Activated CD4-positive, alpha-beta T cell treated with anti-CD3 and anti-CD28 coated beads, Interleukin-2, amount 10 ng/mL, durations not matched to agents 7 days and 5 days (primary cell): ENCODE measurements around the gene TMEM154. TPM values are rescaled to one million over a fixed set of nuclear protein-coding genes. Genes with fewer than 3 reads are reported as not detected.

Experiments
- CTCF ChIA-PET: fragments of 350-600 bp; sonication (Branson Sonifier 250); formaldehyde crosslinking; loops from one replicate; lab custom pipeline; 2021; ENCODE audit warnings: antibody characterized with exemption; lab: Charles Lee
- POLR2A ChIA-PET: fragments of 350-600 bp; sonication (Branson Sonifier 250); formaldehyde crosslinking; loops from one replicate; lab custom pipeline; 2021; ENCODE audit warnings: antibody characterized with exemption; lab: Charles Lee
- DNase-seq: peaks from one replicate; pipeline ENCODE4 v3.0.0-alpha.2; 2020
- H3K27ac Mint-ChIP-seq: one replicate; pipeline ENCODE4 v1.8.0; 2021; ENCODE audit warnings: mild to moderate bottlenecking, moderate library complexity, mixed read lengths
- H3K27me3 Mint-ChIP-seq: one replicate; pipeline ENCODE4 v1.8.0; 2021; ENCODE audit warnings: mixed read lengths
- H3K36me3 Mint-ChIP-seq: one replicate; pipeline ENCODE4 v1.8.0; 2021; ENCODE audit warnings: low read depth, mixed read lengths
- H3K4me1 Mint-ChIP-seq: one replicate; pipeline ENCODE4 v1.8.0; 2021; ENCODE audit warnings: mixed read lengths
- H3K4me3 Mint-ChIP-seq: one replicate; pipeline ENCODE4 v1.8.0; 2021; ENCODE audit warnings: mild to moderate bottlenecking, moderate library complexity, mixed read lengths
- H3K9me3 Mint-ChIP-seq: one replicate; pipeline ENCODE4 v1.8.0; 2021; ENCODE audit warnings: mixed read lengths
- total RNA-seq, 2 experiments: library from RNA; stranded (reverse); gene quantifications; one replicate each; pipeline ENCODE4 v1.2.3, GENCODE V29; 2021

TMEM154 gene
- total RNA-seq, 2 experiments from 2014 or later = 28.4 to 38.1 TPM

GRCh38 chr4:152610131-152610530 lies 69.7 kb downstream of the TMEM154 start:
- DNase-seq = no peak
- no peaks in the 10 kb centered on the region for H3K36me3 Mint-ChIP-seq
- peaks cover 5% of the 10 kb centered on the region for H3K27me3 Mint-ChIP-seq
- no peak overlapping the region for H3K4me3 Mint-ChIP-seq
- H3K4me1 Mint-ChIP-seq = no peaks in the 10 kb centered on the region
- CTCF ChIA-PET = interaction anchor here (1.2 kb wide), 1 partner anchor 9 kb away, joined by 4 read pairs; no protein-coding TSS in a partner anchor
- POLR2A ChIA-PET = no interaction called here
- no peaks in the 10 kb centered on the region for H3K9me3 Mint-ChIP-seq
- H3K27ac Mint-ChIP-seq = no peak overlapping the region

- Mint-ChIP-seq H3K27ac (no peak overlapping the region), H3K4me1 (no peaks in the 10 kb centered on the region), H3K27me3 (peaks cover 5% of the 10 kb centered on the region), H3K9me3 (no peaks in the 10 kb centered on the region), H3K4me3 (no peak overlapping the region), H3K36me3 (no peaks in the 10 kb centered on the region)
- POLR2A ChIA-PET = no interaction called here
- DNase-seq = no peak
- CTCF ChIA-PET = interaction anchor here (1.2 kb wide), 1 partner anchor 9 kb away, joined by 4 read pairs; no protein-coding TSS in a partner anchor
These were observed 70.3 kb downstream of the TMEM154 start for GRCh38 chr4:152609481-152609880.

GRCh38 chr4:152607178-152607577 lies 72.6 kb downstream of the TMEM154 start:
- Mint-ChIP-seq H3K4me1 (no peaks in the 10 kb centered on the region), H3K9me3 (no peaks in the 10 kb centered on the region), H3K4me3 (no peak overlapping the region), H3K27ac (no peak overlapping the region), H3K27me3 (peaks cover 5% of the 10 kb centered on the region), H3K36me3 (no peaks in the 10 kb centered on the region)
- CTCF ChIA-PET = interaction anchor here (1.0 to 1.9 kb wide), 4 partner anchors 17 to 69 kb away, joined by 3 to 4 read pairs (median 3); no protein-coding TSS in a partner anchor
- POLR2A ChIA-PET = no interaction called here
- no peak for DNase-seq

DNA sequence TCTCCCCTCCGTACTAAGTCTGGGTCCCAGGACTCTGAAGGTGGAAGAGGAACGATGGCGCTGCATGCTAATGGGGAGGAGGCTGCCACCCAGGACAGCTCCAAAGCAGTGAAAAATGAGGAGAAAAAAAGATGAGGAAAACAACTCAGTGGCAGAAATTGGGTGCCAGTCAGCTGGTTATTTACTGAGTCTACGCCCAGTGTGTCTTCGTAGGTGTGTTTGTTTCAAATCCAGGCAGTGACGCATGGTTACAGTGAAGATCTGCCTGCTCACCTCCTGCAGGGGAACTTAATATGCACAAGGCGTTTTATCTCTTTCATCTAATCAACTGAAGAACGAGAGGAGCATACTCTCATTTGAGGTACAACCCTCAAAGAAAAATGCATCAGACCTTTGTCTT lies 73.0 kb downstream of the TMEM154 start:
- DNase-seq = no peak
- CTCF ChIA-PET = interaction anchor here (1.2 to 1.9 kb wide), 3 partner anchors 17 to 70 kb away, joined by 3 to 4 read pairs (median 3); no protein-coding TSS in a partner anchor
- Mint-ChIP-seq H3K27ac (no peak overlapping the region), H3K36me3 (no peaks in the 10 kb centered on the region), H3K27me3 (peaks cover 5% of the 10 kb centered on the region), H3K4me1 (no peaks in the 10 kb centered on the region), H3K9me3 (no peaks in the 10 kb centered on the region), H3K4me3 (no peak overlapping the region)
- POLR2A ChIA-PET = no interaction called here

DNA sequence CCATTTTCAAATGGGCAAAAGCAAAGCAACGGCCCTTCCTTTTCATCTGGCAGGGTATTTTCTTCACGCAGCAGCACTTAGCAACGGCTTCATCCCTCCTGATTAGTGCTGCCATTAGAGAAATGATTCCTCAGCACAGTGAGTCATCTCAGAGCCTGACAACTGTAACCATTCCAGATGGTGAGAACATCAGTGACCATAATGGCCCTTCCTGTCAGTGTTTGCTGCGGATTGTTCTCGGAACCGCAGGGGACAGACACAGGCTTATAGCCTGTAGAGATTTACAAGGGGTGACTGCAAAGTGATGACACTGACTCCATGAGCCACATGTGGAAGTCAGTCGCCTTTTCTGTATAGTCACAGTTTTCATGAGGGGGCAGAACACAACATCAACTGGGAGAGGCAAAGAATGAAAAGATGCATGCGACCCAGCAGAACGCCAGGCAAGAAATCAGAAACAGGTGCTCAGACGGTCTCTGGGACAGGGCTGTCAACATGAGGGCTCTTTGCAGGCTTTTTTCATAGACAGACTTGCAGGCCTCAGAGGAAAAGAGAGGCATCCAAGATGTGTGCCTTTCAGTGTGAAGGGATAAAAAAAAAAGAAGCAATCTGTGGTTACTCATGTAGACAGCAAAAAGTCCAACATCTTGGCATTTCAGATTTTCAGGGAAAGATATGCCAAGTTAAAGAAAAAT lies 74.0 kb downstream of the TMEM154 start:
- Mint-ChIP-seq H3K4me1 (peaks cover 1% of the 10 kb centered on the region), H3K9me3 (no peaks in the 10 kb centered on the region), H3K27ac (no peak overlapping the region), H3K36me3 (no peaks in the 10 kb centered on the region), H3K4me3 (no peak overlapping the region), H3K27me3 (peaks cover 2% of the 10 kb centered on the region)
- POLR2A ChIA-PET = no interaction called here
- no peak for DNase-seq
- CTCF ChIA-PET = interaction anchor here (1.2 kb wide), 1 partner anchor 18 kb away, joined by 3 read pairs; no protein-coding TSS in a partner anchor

- Mint-ChIP-seq H3K27me3 (peaks cover 2% of the 10 kb centered on the region), H3K36me3 (no peaks in the 10 kb centered on the region), H3K27ac (no peak overlapping the region), H3K4me1 (peaks cover 1% of the 10 kb centered on the region), H3K4me3 (no peak overlapping the region), H3K9me3 (no peaks in the 10 kb centered on the region)
- ChIA-PET POLR2A (no interaction called here), CTCF (no interaction called here)
- no peak for DNase-seq
These were observed 74.8 kb downstream of the TMEM154 start for GRCh38 chr4:152605031-152605430.

DNA sequence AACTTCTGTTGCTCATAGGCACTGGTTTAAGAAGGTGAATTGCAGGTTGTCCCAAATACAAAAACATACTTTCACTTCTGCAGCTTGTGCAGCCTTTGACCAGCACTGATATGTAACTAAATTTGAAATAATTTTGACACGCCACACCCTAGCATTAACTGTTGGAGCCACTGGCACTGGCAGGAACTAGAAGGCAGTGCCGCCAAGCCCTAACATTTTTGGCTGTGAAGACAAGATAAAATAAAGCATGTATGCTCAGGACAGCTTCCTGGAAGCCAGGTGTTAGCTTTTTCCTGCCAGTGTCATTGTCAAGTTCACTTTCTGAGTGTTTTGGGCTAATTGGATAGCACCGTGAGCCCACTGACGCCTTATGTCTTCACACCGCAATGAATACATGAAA lies 78.6 kb downstream of the TMEM154 start:
- no peaks in the 10 kb centered on the region for H3K27me3 Mint-ChIP-seq
- no peak overlapping the region for H3K27ac Mint-ChIP-seq
- CTCF ChIA-PET = no interaction called here
- POLR2A ChIA-PET = no interaction called here
- no peak for DNase-seq
- H3K4me3 Mint-ChIP-seq = no peak overlapping the region
- no peaks in the 10 kb centered on the region for H3K36me3 Mint-ChIP-seq
- H3K9me3 Mint-ChIP-seq = no peaks in the 10 kb centered on the region
- peaks cover 3% of the 10 kb centered on the region for H3K4me1 Mint-ChIP-seq

- no peak overlapping the region for H3K4me3 Mint-ChIP-seq
- no peaks in the 10 kb centered on the region for H3K9me3 Mint-ChIP-seq
- H3K4me1 Mint-ChIP-seq = peaks cover 3% of the 10 kb centered on the region
- H3K27ac Mint-ChIP-seq = no peak overlapping the region
- H3K27me3 Mint-ChIP-seq = no peaks in the 10 kb centered on the region
- CTCF ChIA-PET = no interaction called here
- H3K36me3 Mint-ChIP-seq = no peaks in the 10 kb centered on the region
- no peak for DNase-seq
- POLR2A ChIA-PET = no interaction called here
These were observed 80.2 kb downstream of the TMEM154 start for GRCh38 chr4:152599636-152600035.

DNA sequence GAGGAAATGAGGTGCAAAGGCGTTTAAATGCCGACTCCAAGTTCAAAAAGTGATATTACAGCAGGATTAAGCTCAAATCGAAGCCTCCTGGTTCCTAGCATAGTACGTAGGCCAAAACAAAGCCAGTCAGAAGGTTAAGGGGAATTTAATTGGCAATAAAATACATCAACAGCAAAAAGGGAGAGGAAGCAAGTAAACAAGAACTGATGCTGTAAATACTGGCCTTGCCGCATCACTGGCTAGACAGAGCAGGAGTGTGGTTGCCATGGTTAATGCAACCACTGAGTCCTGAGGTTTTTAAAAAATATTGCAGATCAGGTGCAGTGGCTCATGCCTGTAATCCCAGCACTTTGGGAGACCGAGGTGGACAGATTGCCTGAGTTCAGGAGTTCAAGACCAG lies 80.7 kb downstream of the TMEM154 start:
- H3K9me3 Mint-ChIP-seq = no peaks in the 10 kb centered on the region
- ChIA-PET CTCF (no interaction called here), POLR2A (no interaction called here)
- no peaks in the 10 kb centered on the region for H3K27me3 Mint-ChIP-seq
- peaks cover 3% of the 10 kb centered on the region for H3K4me1 Mint-ChIP-seq
- no peak overlapping the region for H3K27ac Mint-ChIP-seq
- no peak overlapping the region for H3K4me3 Mint-ChIP-seq
- H3K36me3 Mint-ChIP-seq = no peaks in the 10 kb centered on the region
- no peak for DNase-seq

DNA sequence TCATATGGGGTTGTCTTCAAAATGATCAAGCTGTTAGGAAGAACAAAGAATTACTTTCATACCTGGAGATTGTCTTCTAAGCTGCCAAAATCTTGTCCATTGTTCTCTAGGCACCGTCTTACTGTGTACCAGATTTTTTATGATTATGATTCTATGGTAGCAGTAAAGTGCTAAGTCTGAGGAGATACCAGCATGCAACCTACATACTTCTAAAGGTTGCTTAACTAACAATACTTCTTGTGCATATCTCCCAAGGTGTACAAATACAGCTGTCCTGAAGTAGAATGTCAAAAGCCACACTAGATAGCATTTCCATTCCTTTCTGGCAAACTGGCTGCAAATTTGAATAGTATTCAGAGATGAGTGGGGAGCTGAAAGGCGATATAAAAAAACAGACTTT lies 81.3 kb downstream of the TMEM154 start:
- no peak overlapping the region for H3K27ac Mint-ChIP-seq
- ChIA-PET POLR2A (no interaction called here), CTCF (no interaction called here)

GRCh38 chr4:152594978-152595925 lies 84.5 kb downstream of the TMEM154 start:
- H3K4me1 Mint-ChIP-seq = peaks cover 9% of the 10 kb centered on the region
- H3K27me3 Mint-ChIP-seq = peaks cover 3% of the 10 kb centered on the region
- ChIA-PET CTCF (interaction anchor here (0.9 kb wide), 1 partner anchor 34 kb away, joined by 3 read pairs; no protein-coding TSS in a partner anchor), POLR2A (no interaction called here)
- no peak overlapping the region for H3K4me3 Mint-ChIP-seq
- H3K9me3 Mint-ChIP-seq = no peaks in the 10 kb centered on the region
- no peak overlapping the region for H3K27ac Mint-ChIP-seq
- no peak for DNase-seq
- no peaks in the 10 kb centered on the region for H3K36me3 Mint-ChIP-seq

More for the DNA sequence above, 81.3 kb downstream of the TMEM154 start:
- Mint-ChIP-seq H3K9me3 (no peaks in the 10 kb centered on the region), H3K36me3 (no peaks in the 10 kb centered on the region), H3K4me3 (no peak overlapping the region), H3K27me3 (no peaks in the 10 kb centered on the region), H3K4me1 (peaks cover 3% of the 10 kb centered on the region)
- DNase-seq = no peak

GRCh38 chr4:152594057-152594456 lies 85.7 kb downstream of the TMEM154 start:
- ChIA-PET POLR2A (no interaction called here), CTCF (no interaction called here)
- Mint-ChIP-seq H3K9me3 (no peaks in the 10 kb centered on the region), H3K36me3 (no peaks in the 10 kb centered on the region), H3K27me3 (peaks cover 4% of the 10 kb centered on the region), H3K4me1 (peaks cover 10% of the 10 kb centered on the region), H3K4me3 (no peak overlapping the region), H3K27ac (no peak overlapping the region)
- DNase-seq = no peak

DNA sequence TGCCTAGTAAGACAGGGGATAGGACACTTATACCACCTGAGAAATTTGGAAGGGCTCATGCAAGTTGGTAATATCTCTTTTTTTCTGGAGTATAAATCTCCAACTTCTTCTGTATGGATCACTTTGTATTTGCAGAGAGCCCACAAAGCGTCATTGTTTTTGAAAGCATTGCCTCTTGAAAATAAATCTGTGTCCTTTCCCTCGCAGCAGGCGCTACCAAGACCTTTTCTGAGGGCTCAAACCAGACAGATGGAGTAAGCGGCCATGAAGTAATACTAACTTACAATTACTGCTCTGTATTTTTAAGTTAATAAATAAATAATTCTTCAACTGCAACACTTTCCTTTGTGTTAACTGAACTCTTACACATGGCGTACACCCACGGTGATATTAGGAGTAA lies 87.9 kb downstream of the TMEM154 start:
- no peak overlapping the region for H3K4me3 Mint-ChIP-seq
- ChIA-PET CTCF (interaction anchor here (1.0 kb wide), 1 partner anchor 140 kb away, joined by 3 read pairs; no protein-coding TSS in a partner anchor), POLR2A (no interaction called here)
- H3K36me3 Mint-ChIP-seq = no peaks in the 10 kb centered on the region
- H3K27me3 Mint-ChIP-seq = peaks cover 7% of the 10 kb centered on the region
- H3K4me1 Mint-ChIP-seq = peaks cover 10% of the 10 kb centered on the region
- H3K27ac Mint-ChIP-seq = no peak overlapping the region
- no peak for DNase-seq
- H3K9me3 Mint-ChIP-seq = no peaks in the 10 kb centered on the region
